HK-2 (cell line): ENCODE data around the gene ITGB2.

ENCODE experiments used
- DNase-seq: peaks from one replicate; pipeline ENCODE4 v3.0.0-alpha.2; 2018; ENCODE audit not compliant: unreplicated experiment

The ITGB2 gene

DNA sequence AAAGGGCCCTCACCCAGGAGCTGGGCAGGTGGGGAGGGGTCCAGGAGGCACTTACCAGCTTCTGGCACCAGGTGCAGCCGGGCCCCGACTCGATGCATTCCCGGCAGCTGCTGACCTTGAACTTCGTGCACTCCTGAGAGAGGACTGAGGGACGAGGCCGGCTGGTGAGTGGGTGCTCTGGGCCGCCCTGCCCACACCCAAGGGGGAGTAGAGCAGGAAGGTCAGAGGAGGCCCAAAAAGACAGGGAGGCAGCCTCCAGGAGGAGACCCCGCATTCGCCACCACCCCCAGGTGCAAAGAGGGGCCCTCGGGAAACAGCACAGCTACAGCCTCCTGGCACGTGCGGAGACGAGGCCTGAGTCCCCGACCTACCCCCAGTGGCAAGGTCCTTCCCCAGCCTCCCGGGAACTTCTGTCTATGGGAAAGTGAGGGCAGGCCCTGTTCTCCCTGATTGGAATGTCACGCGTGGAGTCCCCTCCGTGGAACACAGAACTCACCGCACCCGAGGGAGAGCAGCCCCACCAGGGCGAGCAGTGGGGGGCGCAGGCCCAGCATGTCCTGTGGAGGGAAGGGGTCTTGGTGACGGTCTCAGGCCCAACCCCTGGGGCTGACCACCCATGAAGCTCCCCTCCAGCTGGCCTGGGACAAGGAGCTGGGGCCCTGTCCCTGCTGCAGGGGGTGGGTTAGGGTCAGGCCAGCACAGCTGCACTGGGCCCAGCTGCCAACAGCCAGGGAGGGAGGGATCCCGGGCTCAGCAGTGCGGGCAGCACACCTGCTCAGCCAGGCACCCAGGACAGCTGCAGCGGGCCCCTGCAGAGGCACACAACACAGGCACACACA lies 10.3 kb downstream of the ITGB2 start:
- no peak for DNase-seq

DNA sequence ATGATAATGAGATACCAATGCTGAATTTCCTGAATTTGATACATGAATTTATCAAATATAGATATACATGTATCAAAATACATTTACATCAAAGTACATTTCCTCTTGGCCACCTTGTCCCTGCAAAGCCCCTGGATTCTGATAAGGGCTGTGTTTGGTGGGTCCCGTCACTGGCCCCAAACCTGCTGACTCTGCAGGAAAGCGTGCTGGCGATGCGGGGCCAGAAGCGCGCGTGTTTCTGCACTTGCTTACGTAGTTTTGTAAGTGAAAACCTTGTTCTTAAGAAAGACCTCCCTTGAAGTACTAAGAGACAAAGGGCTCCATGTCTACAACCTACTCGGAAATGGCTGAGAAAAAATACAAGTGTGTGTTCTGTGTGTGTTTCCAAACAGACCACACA lies 11.0 kb downstream of the ITGB2 start:
- DNase-seq, result no peak

GRCh38 chr21:44908908-44909307 lies 11.8 kb downstream of the ITGB2 start:
- no peak for DNase-seq

- DNase-seq, result no peak
Measured at GRCh38 chr21:44907966-44908895, 12.5 kb downstream of the ITGB2 start.

- DNase-seq, result no peak
Measured at GRCh38 chr21:44907225-44907965, 13.3 kb downstream of the ITGB2 start.

DNA sequence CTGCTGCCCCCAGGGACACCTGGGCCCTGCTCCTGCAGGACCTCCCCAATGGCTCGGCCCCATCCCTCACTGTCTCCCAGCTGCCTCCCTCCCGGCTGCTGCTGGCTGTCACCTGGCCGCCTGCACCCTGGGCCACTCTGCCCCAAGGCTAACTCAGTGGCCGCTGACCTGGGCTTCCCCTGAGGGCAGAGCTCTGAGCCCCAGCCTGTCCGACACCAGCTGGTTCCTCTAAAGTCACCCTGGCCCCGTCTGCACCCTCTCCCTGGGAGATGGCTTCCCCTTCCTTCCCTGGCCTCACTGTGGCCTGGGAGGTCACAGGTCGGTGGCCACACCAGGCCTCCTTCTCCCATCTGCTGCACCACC lies 15.0 kb downstream of the ITGB2 start:
- no peak for DNase-seq

GRCh38 chr21:44905016-44905727 lies 15.5 kb downstream of the ITGB2 start:
- no peak for DNase-seq

GRCh38 chr21:44904141-44904923 lies 16.4 kb downstream of the ITGB2 start:
- no peak for DNase-seq

DNA sequence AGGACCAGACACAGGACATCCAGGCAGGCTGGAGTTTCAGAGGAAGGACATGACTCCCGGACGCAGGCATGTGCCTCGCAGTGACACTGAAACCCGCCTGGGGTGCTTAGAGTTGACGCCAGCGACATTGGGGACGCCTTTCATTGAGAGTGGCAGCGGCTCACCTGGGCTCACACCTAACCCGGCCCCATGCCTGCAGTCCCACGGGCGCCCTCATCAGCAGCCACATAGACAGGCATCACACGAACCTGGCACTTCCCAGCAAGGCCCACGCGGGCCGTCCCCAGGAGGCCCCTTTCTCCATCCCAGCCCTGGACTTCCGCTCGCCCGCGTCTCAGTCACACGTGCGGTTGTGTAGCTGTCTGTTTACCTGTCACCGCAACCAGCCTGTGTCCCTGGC lies 17.0 kb downstream of the ITGB2 start:
- DNase-seq, result no peak

DNA sequence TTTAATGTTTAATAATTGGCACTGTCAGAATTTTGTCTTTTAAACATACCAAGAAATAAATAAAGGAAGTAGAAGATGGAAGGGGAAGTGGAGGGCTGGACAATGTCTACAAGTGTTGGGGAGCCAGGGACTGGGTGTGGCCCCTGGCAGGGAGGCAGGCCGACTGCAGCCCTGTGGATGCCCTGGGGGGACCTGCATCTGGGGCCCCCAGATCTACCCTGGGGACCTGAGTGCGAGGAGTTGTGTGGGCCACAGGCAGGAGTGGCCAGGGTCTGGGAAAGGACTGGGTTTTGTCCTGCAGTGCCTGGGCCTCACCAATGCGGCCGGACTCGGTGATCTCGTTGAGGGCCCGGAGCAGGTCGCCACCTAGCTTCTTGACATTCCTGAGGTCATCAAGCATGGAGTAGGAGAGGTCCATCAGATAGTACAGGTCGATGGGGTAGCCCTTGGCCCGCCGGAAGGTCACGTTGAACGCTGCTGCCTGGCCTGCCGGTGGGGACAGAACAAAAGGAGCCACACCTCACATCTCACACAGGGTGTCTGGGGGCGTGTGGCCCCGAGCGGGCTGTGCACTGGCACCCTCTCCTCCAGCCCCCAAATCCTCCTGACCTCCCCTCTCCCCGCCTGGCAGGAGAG lies 17.5 kb downstream of the ITGB2 start:
- DNase-seq, result no peak

DNA sequence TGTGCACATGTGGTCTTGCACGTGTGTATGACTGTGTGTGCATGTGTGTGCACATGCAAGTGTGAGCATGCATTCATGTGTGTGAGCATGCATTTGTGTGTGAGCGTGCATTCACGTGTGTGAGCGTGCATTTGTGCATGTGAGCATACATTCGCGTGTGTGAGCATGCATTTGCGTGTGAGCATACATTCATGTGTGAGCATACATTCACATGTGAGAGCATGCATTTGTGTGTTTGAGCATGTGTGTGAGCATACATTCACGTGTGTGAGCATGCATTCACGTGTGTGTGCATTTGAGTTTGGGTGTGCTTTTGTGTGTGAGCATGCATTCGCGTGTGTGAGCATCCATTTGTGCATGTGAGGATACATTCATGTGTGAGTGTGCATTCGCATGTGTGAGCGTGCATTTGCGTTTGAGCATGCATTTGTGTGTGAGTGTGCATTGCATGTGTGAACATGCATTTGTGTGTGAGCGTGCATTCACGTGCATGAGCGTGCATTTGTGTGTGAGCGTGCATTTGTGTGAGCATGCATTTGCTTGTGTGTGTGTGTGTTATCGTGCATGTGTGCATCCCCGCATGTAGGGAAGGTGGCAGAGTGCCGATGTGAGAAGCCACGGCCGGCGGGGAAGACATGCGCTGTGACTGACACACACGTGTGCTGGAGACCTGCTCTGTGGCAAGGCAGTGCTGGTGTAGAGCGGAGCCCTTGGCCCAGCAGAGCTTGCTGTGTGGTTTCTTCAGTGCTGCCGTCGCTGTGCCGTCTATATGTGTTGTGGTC lies 18.2 kb downstream of the ITGB2 start:
- DNase-seq, result no peak

DNA sequence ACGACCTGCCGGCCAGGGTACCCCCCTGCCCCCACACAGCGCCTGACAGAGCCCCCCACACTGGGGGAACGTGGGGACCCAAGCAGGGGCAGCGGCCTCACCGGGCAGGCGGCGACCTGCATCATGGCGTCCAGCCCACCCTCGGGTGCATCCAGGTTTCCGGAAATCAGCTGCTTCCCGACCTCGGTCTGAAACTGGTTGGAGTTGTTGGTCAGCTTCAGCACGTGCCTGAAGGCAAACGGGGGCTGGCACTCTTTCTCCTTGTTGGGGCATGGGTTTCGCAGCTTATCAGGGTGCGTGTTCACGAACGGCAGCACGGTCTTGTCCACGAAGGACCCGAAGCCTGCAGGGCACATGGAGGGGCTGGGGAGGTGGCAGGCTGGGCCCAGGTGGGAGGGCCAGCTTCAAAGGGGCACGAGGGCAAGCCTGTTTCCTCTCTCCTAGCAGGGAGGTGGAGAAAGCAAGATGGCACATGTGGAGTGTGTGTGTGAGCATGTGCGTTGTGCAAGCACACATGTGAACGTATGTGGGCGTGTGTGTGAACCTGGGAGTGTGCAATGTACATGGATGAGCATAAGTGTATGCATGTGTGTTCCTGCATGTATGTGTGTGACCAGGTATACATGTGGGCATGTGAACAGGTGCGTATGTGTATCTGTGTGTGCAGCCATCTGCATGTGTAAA lies 19.2 kb downstream of the ITGB2 start:
- DNase-seq, result no peak

GRCh38 chr21:44900559-44901251 lies 20.0 kb downstream of the ITGB2 start:
- DNase-seq, result no peak

DNA sequence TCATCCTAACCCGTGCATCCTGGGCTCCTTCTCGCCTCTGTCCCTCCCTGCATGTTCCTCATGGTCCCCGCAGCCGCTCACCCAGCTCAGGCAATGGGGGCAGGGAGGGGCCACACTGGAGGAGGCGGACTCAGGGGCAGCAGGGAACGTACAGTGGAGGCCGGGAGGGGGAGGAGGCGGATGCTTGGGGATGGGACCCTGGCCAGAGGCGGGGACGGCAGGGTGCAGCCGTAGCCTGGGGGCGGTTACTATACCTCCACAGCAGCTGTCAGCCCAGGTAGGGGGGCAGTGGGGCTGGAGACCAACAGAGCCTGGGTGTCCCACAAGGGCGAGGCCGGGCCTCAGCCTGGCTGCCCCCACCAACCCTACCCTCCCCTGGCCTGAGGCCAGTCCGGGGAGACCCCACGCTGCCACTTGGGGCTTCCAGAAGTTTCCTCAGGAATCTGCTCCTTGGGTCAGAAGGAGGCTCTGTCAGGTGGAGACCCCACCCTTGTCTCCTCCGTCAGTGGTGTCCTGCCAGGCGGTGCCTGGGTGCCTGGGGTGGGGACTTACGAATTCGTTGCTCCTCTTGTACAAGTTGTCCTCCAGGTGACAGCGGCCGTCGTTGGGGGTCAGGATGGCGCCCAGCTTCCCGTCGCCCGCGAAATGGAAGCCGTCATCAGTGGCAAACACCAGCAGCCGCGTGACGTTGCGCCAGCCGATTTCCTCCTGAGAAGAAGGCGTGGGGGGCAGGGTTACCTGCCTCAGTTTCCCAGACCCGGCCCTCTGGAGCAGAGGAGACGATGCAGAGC lies 20.7 kb downstream of the ITGB2 start:
- DNase-seq, result no peak

GRCh38 chr21:44898851-44899767 lies 21.6 kb downstream of the ITGB2 start:
- DNase-seq, result no peak

GRCh38 chr21:44898011-44898488 lies 22.6 kb downstream of the ITGB2 start:
- DNase-seq, result no peak
